GM12878 (cell line): ENCODE data around the gene BPIFB4. TPM values are rescaled to one million over a fixed set of nuclear protein-coding genes. Genes with fewer than 3 reads are reported as not detected.

Experiments used
- ATAC-seq: fragments of 200-7000 bp; cut with Tn5 transposase; 3 replicates; pipeline ENCODE4 v1.9.1; 2020; ENCODE audit warnings: mild to moderate bottlenecking, moderate library complexity
- BruUV-seq: library from RNA; stranded (reverse); fragments of 400-500 nt; replicated peaks from 2 replicates; lab custom pipeline; 2021; lab: Mats Ljungman, UMichigan
- CTCF ChIA-PET: fragments of 300-600 bp; sonication (Branson Sonifier 250); formaldehyde crosslinking; extraction: SDS; loops from one replicate; lab custom pipeline; 2021; ENCODE audit warnings: inconsistent platforms; lab: Yijun Ruan, JAX
- POLR2A ChIA-PET: fragments of 350-600 bp; formaldehyde crosslinking; extraction: SDS; loops from one replicate; lab custom pipeline; 2021; ENCODE audit warnings: inconsistent platforms; lab: Charles Lee
- RAD21 ChIA-PET: fragments of 300-600 bp; sonication (Branson Sonifier 250); formaldehyde crosslinking; loops from one replicate; lab custom pipeline; 2023; ENCODE audit warnings: antibody characterized with exemption; ENCODE audit not compliant: unreplicated experiment; lab: Charles Lee
- SMC1A ChIA-PET: fragments of 300-600 bp; sonication (Branson Sonifier 250); formaldehyde crosslinking; loops from one replicate; lab custom pipeline; 2023; ENCODE audit not compliant: unreplicated experiment, uncharacterized antibody; lab: Charles Lee
- DNase-seq: peaks from one replicate; pipeline ENCODE4 v3.0.0-alpha.2; 2011; ENCODE audit warnings: low read depth, low spot score
- FAIRE-seq: peaks from 3 replicates; lab custom pipeline; 2011; peaks lifted over from hg19 to GRCh38; lab: Jason Lieb, UNC
- H2AFZ ChIP-seq: 2 replicates; pipeline ENCODE4 v1.6.0; 2011; ENCODE audit warnings: low read depth, low read length, control low read depth; ENCODE audit not compliant: control insufficient read depth
- H3K27ac ChIP-seq: 2 replicates; pipeline ENCODE4 v1.5.1; 2011; ENCODE audit warnings: control low read depth; ENCODE audit not compliant: control insufficient read depth, insufficient read depth
- H3K27me3 ChIP-seq, 2 experiments: replicated peaks in 1 of 2; 2 replicates each; pipeline versions ENCODE4 v1.6.0 to v1.6.1; 2011; ENCODE audit warnings: low read length in 1 of 2; ENCODE audit not compliant: control insufficient read depth in 2 of 2, insufficient read depth in 2 of 2
- H3K36me3 ChIP-seq, 2 experiments: 2 replicates each; pipeline ENCODE4 v1.5.1; 2011; ENCODE audit warnings: low read length in 1 of 2; ENCODE audit not compliant: control insufficient read depth in 2 of 2, insufficient read depth in 2 of 2
- H3K4me1 ChIP-seq: 2 replicates; pipeline ENCODE4 v1.6.1; 2011; ENCODE audit warnings: mild to moderate bottlenecking, low read length, moderate library complexity, mixed read lengths; ENCODE audit not compliant: control insufficient read depth, insufficient read depth
- H3K4me2 ChIP-seq: 2 replicates; pipeline ENCODE4 v1.6.0; 2011; ENCODE audit warnings: control low read depth; ENCODE audit not compliant: control insufficient read depth, insufficient read depth
- H3K4me3 ChIP-seq: fragments of 200-600 bp; sonication (generic); 2 replicates; pipeline ENCODE4 v1.5.1; 2016
- H3K79me2 ChIP-seq: 2 replicates; pipeline ENCODE4 v1.6.0; 2011; ENCODE audit warnings: low read length; ENCODE audit not compliant: control insufficient read depth, insufficient read depth
- H3K9ac ChIP-seq: 2 replicates; pipeline ENCODE4 v1.8.0; 2011; ENCODE audit warnings: low read length, control low read depth, mixed read lengths; ENCODE audit not compliant: control insufficient read depth, insufficient read depth
- H3K9me3 ChIP-seq: replicated peaks from 3 replicates; pipeline ENCODE4 v1.5.1; 2011; ENCODE audit warnings: mild to moderate bottlenecking, low read length; ENCODE audit not compliant: control insufficient read depth, insufficient read depth
- H4K20me1 ChIP-seq: 2 replicates; pipeline ENCODE4 v1.6.0; 2011; ENCODE audit not compliant: control insufficient read depth, insufficient read depth
- ATF3 ChIP-seq: IDR thresholded peaks from 2 replicates; pipeline ENCODE4 v1.6.1; 2011; ENCODE audit warnings: low read depth, mild to moderate bottlenecking, low read length, moderate library complexity, borderline replicate concordance; ENCODE audit errors: extremely low read depth
- BACH1 ChIP-seq: fragments of 450-650 bp; IDR thresholded peaks from 2 replicates; pipeline ENCODE4 v1.6.1; 2017; ENCODE audit warnings: mild to moderate bottlenecking, borderline replicate concordance
- HDAC6 ChIP-seq: fragments of 200-600 bp; sonication (generic); IDR thresholded peaks from one replicate; pipeline ENCODE4 v1.8.0; 2017; ENCODE audit warnings: antibody characterized with exemption; ENCODE audit not compliant: unreplicated experiment
- IKZF2 ChIP-seq, 2 experiments: fragments of 450-650 bp; IDR thresholded peaks; 2 replicates each; pipeline ENCODE4 v1.6.1; 2017; ENCODE audit warnings: mild to moderate bottlenecking in 2 of 2, moderate library complexity in 2 of 2
- IRF5 ChIP-seq: fragments of 450-650 bp; IDR thresholded peaks from 2 replicates; pipeline ENCODE4 v1.6.1; 2017; ENCODE audit warnings: borderline replicate concordance
- JUNB ChIP-seq: IDR thresholded peaks from 2 replicates; pipeline ENCODE4 v1.6.1; 2016; ENCODE audit warnings: antibody characterized with exemption, mild to moderate bottlenecking
- MYC ChIP-seq: IDR thresholded peaks from 2 replicates; pipeline ENCODE4 v1.6.1; 2011; ENCODE audit warnings: mild to moderate bottlenecking, low read length, moderate library complexity, inconsistent platforms; ENCODE audit not compliant: insufficient read depth, insufficient replicate concordance, insufficient read length, severe bottlenecking
- PAX5 ChIP-seq: IDR thresholded peaks from 2 replicates; pipeline ENCODE4 v1.6.1; 2011; ENCODE audit warnings: low read depth, low read length, borderline replicate concordance
- RBBP5 ChIP-seq: fragments of 200-600 bp; sonication (generic); conservative IDR thresholded peaks from 2 replicates; pipeline ENCODE4 v1.6.1; 2016
- SIX5 ChIP-seq: IDR thresholded peaks from 2 replicates; pipeline ENCODE4 v1.6.1; 2011; ENCODE audit warnings: mild to moderate bottlenecking, low read depth, low read length, moderate library complexity; ENCODE audit not compliant: severe bottlenecking
- ZBTB40 ChIP-seq: fragments of 450-650 bp; IDR thresholded peaks from 2 replicates; pipeline ENCODE4 v1.6.1; 2016; ENCODE audit warnings: mild to moderate bottlenecking, moderate library complexity, borderline replicate concordance
- ZNF384 ChIP-seq: IDR thresholded peaks from 2 replicates; pipeline ENCODE4 v1.6.1; 2012; ENCODE audit warnings: low read depth, mild to moderate bottlenecking, low read length, improper control_type of control experiment, borderline replicate concordance
- ZNF622 ChIP-seq: fragments of 450-650 bp; IDR thresholded peaks from 2 replicates; pipeline ENCODE4 v1.6.1; 2017; ENCODE audit warnings: mild to moderate bottlenecking, inconsistent platforms
- WGBS: methylation state at CpG from one replicate; pipeline ENCODE4 v1.1.6; 2016; ENCODE audit warnings: low lambda C conversion rate; ENCODE audit not compliant: insufficient replicate concordance, insufficient coverage; ENCODE audit errors: missing lambda C conversion rate; 5-methylcytosine and 5-hydroxymethylcytosine counted together
- in situ Hi-C: fragments of 300-500 bp; cut with MboI; formaldehyde crosslinking; loops from 9 replicates; pipeline ENCODE4 v1.14.3; 2018; ENCODE audit warnings: mixed read lengths
- intact Hi-C: fragments of 100-400 bp; cut with micrococcal nuclease; formaldehyde crosslinking; loops from one replicate; pipeline ENCODE4 v1.14.2; 2022; ENCODE audit not compliant: unreplicated experiment
- polyA plus RNA-seq, 11 experiments: library from polyadenylated mRNA; depleted of rRNA in 4 of 11; unstranded in 6 of 11; stranded (reverse) in 5 of 11; fragments of >200 nt; fragmentation: Nextera tagmentation in 4 of 11; fragmentation: Illumina TruSeq in 1 of 11; extraction: Ambion mirVana in 4 of 11; extraction: Trizol in 1 of 11; gene quantifications; 1 replicate in 1 of 11; 2 replicates in 10 of 11; pipeline versions ENCODE4 v1.2.1 to v1.2.3, GENCODE V29; 2011 to 2016; ENCODE audit warnings: inconsistent platforms in 2 of 11, missing spikeins in 2 of 11, low read depth in 1 of 11
- total RNA-seq, 4 experiments: library from RNA; depleted of rRNA in 3 of 4; stranded (reverse); fragments of >200 nt in 3 of 4; fragmentation: Illumina TruSeq in 1 of 4; extraction: Trizol in 1 of 4; gene quantifications; 2 replicates each; pipeline versions ENCODE4 v1.2.1 to v1.2.3, GENCODE V29; 2013 to 2021

The BPIFB4 gene
- total and polyA plus RNA-seq, 10 of the 15 experiments (the other 5 are each of a cell fraction or from before 2014, with no cell fraction given), result 0.12 TPM; not detected in 9

DNA sequence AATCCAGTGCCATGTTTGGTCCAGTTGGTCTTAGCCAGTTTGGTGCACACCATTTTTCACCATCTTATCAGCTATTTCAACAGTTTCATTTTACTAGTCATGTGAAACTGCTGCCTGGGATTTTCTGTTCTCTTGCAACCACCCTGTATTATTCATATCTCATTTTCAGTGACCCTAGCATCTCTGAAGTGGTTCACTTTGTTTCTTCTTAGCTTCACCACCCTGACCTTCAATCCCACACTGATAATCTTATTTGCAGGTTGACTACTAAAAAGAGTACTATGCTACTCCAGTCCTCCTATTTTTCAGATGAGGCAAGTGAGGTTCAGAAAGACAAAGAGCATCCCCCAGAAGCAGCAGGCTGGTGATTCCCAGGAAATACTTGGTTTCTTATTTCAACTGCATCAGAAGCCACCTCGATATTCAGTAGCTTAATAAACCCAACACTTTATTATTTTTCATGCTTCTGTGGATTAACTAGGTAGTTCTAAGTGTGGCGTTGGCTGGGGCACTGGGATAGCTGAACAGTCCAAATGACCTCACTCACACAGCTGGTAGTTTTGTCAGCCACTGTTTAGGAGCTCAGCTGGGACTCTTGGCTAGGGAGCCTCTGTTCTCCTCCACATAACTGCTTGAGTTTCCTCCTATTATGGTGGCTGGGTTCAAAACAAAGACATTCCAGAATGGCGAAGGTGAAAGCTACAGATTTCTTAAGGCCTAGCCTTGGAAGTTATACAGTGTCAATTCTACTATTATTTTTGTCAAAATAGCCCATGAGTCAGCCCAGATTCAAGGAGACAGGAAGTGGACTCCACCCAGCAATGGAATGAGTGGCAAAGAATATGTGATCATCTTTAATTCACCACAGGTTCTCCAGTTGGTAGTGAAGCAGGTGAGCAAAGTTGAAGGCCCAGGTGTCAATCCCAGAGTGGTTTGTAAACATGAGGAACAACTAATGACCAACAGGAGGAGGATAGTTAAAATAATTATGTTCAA lies 40.6 kb downstream of the BPIFB4 start:
- BruUV-seq, result no TSS peak
- peak; percentile 77 for FAIRE-seq
- POLR2A ChIA-PET, result interaction anchor here (0.6 kb wide), 1 partner anchor 1602 kb away, joined by 5 read pairs; no protein-coding TSS in a partner anchor
- TF ChIP-seq RBBP5 (no peak), IKZF2 (IDR thresholded peaks at IDR 0.05) (peak in 1 of 2 experiments; percentile 46; a peak in 3 of 4 replicates), ATF3 (no peak), MYC (no peak), ZNF384 (no peak), JUNB (peak; percentile 62; the same call in 1 of the 2 replicates), BACH1 (no peak), PAX5 (0 out of 2 replicates have a peak, but pooled peaks have one; percentile 27), ZNF622 (no peak), SIX5 (no peak), ZBTB40 (no peak), IRF5 (no peak), HDAC6 (no peak)

More for the DNA sequence above, 40.6 kb downstream of the BPIFB4 start:
- ChIA-PET CTCF (interaction anchor here (1.1 kb wide), 1 partner anchor 14 kb away, joined by 3 read pairs; no protein-coding TSS in a partner anchor), SMC1A (interaction anchor here (0.5 kb wide), 1 partner anchor 1488 kb away, joined by 4 read pairs; no protein-coding TSS in a partner anchor), RAD21 (interaction anchor here (1.3 kb wide), 1 partner anchor 24 kb away, joined by 3 read pairs; no protein-coding TSS in a partner anchor)
- Histone ChIP-seq H3K4me2 (peak overlapping the region; percentile 62), H4K20me1 (no peaks in the 10 kb centered on the region), H3K79me2 (no peaks in the 10 kb centered on the region), H3K4me3 (no peak overlapping the region), H3K27me3 (no peaks in the 10 kb centered on the region), H2AFZ (peak overlapping the region; percentile 39), H3K36me3 (no peaks in the 10 kb centered on the region), H3K4me1 (peaks cover 17% of the 10 kb centered on the region), H3K27ac (peak overlapping the region; percentile 56), H3K9me3 (peaks cover 4% of the 10 kb centered on the region; the same call in 2 of the 3 replicates), H3K9ac (no peak overlapping the region)
- peak; percentile 67 for DNase-seq
- 0% methylated on average over 3 of the region's 3 CpGs for WGBS
- in situ Hi-C loops, result no loop called here
- ATAC-seq, result peak; percentile 95
- intact Hi-C loops, result loop anchor here (10.0 kb wide), 1 partner anchor 55 kb away; no protein-coding TSS in a partner anchor
